NT2/D1 (cell line): ENCODE measurements around the gene PLS1.
"Not testable (repeated sequence)": the region's sequence is repeated elsewhere in the genome, so short reads cannot be mapped to it uniquely, and the experiment has no call there.

Experiments used
- DNase-seq: peaks from one replicate; pipeline ENCODE4 v3.0.0-alpha.2; 2011; ENCODE audit warnings: low read depth, low spot score
- H3K27me3 ChIP-seq: 2 replicates; pipeline ENCODE4 v1.6.0; 2011; ENCODE audit warnings: mild to moderate bottlenecking; ENCODE audit not compliant: insufficient read length, insufficient read depth
- H3K36me3 ChIP-seq: 2 replicates; pipeline ENCODE4 v1.6.1; 2011; ENCODE audit warnings: mild to moderate bottlenecking, low read length, mixed read lengths; ENCODE audit not compliant: insufficient read depth, insufficient read length
- H3K4me1 ChIP-seq: 2 replicates; pipeline ENCODE4 v1.5.1; 2011; ENCODE audit not compliant: insufficient read depth, insufficient read length
- H3K4me3 ChIP-seq: 2 replicates; pipeline ENCODE4 v1.5.1; 2011; ENCODE audit warnings: low read depth; ENCODE audit not compliant: insufficient read length
- H3K9ac ChIP-seq: 2 replicates; pipeline ENCODE4 v1.6.0; 2011; ENCODE audit warnings: low read depth; ENCODE audit not compliant: insufficient read length
- H3K9me3 ChIP-seq: 2 replicates; pipeline ENCODE4 v1.5.1; 2011; ENCODE audit warnings: mild to moderate bottlenecking, low read length; ENCODE audit not compliant: insufficient read depth
- SUZ12 ChIP-seq: IDR thresholded peaks from 2 replicates; pipeline ENCODE4 v1.6.1; 2011; ENCODE audit not compliant: insufficient read length, insufficient read depth; ENCODE audit errors: extremely low read depth
- YY1 ChIP-seq: IDR thresholded peaks from 2 replicates; pipeline ENCODE4 v1.6.1; 2011; ENCODE audit not compliant: insufficient read length, insufficient read depth
- ZNF274 ChIP-seq: IDR thresholded peaks from 2 replicates; pipeline ENCODE4 v1.6.1; 2011; ENCODE audit warnings: mild to moderate bottlenecking, low read depth, low read length

The PLS1 gene, protein sequence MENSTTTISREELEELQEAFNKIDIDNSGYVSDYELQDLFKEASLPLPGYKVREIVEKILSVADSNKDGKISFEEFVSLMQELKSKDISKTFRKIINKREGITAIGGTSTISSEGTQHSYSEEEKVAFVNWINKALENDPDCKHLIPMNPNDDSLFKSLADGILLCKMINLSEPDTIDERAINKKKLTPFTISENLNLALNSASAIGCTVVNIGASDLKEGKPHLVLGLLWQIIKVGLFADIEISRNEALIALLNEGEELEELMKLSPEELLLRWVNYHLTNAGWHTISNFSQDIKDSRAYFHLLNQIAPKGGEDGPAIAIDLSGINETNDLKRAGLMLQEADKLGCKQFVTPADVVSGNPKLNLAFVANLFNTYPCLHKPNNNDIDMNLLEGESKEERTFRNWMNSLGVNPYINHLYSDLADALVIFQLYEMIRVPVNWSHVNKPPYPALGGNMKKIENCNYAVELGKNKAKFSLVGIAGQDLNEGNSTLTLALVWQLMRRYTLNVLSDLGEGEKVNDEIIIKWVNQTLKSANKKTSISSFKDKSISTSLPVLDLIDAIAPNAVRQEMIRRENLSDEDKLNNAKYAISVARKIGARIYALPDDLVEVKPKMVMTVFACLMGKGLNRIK

DNA sequence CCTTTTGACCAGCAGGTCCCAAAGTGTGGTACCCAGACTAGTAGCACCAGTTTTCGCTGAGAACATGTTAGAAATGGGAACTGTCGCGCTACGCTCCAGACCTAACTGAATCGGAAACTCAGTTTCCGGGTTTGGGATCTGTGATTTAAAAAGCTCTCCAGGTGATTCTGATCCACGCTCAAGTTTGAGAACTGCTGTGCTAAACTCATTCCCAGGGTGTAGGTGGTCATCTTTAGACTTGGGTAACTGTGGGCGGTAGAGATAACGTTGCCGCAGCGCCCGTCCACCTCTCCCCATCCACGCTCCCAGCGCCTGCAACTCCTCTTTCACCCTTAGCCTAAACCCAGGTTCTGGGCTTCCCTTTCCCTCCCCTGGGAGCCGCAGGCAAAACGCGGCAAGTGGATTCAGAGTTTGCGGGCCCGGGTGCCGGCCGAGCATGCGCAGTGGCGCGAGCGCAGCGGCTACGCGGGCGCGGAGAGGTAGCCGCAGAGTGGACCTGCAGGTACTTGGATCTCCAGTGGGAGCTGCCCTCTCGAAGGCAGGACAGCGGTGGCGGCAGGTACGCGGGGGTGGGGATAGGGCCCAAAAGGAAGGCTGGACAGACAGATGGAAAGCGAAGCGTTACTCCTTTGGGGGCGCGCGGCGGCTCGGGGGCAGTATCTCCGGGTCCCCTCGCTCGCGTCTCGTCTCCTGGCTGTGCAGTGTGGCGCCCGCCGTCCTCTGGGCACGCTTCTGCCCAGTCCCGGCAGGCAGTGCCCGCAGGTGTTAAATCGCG is at the start of gene PLS1:
TSS of gene PLS1 (plus strand) at position 443 of the 775 bp plus-strand sequence. CDS start 67,845 bp downstream, outside the sequence.
- no peaks in the 10 kb centered on the region for H3K36me3 ChIP-seq
- no peaks in the 10 kb centered on the region for H3K4me1 ChIP-seq
- H3K9ac ChIP-seq = peak within 1 kb of the TSS; percentile 79
- H3K4me3 ChIP-seq = peak within 1 kb of the TSS; percentile 82
- H3K9me3 ChIP-seq = no peaks in the 10 kb centered on the region
- H3K27me3 ChIP-seq = peaks cover 16% of the 10 kb centered on the region
- TF ChIP-seq YY1 = no peak
- TF ChIP-seq SUZ12 = no peak
- DNase-seq = peak; percentile 77

DNA sequence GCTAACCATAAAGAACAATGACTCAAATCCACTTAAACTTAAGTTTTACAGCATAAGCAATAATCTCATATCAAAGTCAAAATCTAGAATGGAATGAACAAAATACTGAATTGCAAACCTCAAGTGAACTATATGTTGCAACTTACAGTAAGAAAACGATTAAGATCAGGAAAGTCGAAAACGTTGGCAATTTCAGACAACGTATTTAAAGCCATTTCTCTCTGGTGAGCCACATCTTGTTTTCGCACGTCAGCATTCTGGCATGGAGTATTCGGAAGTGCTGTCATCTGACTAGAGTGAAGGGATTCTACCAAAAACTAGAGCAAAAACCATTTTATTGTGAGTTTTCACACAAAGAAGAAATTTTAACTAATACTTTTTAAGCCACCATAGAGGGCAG is 46.2 kb upstream of the PLS1 start:
- Histone ChIP-seq H3K4me3 (no peak overlapping the region), H3K9me3 (0 out of 2 replicates have a peak, but pooled peaks cover 4% of the 10 kb centered on the region), H3K4me1 (no peaks in the 10 kb centered on the region), H3K27me3 (no peaks in the 10 kb centered on the region), H3K9ac (no peak overlapping the region), H3K36me3 (peaks cover 64% of the 10 kb centered on the region)
- no peak for DNase-seq
- no peak for TF ChIP-seq SUZ12

DNA sequence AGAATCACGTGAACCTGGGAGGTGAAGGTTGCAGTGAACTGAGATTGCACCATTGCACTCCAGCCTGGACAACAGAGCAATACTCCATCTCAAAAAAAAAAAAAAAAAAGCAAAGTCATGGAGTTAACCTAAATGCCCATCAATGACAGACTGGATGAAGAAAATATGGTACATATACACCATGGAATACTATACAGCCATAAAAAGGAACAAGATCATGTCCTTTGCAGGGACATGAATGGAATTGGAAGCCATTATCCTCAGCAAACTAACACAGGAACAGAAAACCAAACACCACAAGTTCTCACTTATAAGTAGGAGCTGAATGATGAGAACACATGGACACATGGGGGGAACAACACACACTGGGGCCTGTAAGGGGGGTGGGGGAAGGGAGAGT is 43.6 kb upstream of the PLS1 start:
- H3K4me1 ChIP-seq, DNase-seq, H3K4me3 ChIP-seq, H3K9ac ChIP-seq, H3K27me3 ChIP-seq, H3K9me3 ChIP-seq: not testable (repeated sequence)
- peaks cover 80% of the 10 kb centered on the region for H3K36me3 ChIP-seq

DNA sequence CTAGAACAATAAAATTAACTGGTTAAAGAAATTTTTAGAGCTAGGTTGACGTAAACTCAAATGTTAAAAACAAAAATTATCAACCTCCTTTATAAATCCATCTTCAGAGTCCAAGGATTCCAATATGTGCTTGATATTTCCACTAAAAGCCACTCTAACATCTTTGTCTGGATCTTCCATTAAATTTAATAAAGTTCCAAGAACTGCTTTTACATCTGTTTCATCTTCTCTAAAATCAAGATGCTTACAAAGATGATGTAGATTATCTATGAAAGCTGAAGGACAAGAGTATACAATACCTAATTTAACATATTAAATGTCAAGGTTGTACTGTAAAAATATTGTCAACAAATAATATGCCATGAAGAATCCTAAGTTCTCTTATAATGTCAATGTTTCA is 42.5 kb upstream of the PLS1 start:
- peaks cover 80% of the 10 kb centered on the region for H3K36me3 ChIP-seq
- DNase-seq = no peak

DNA sequence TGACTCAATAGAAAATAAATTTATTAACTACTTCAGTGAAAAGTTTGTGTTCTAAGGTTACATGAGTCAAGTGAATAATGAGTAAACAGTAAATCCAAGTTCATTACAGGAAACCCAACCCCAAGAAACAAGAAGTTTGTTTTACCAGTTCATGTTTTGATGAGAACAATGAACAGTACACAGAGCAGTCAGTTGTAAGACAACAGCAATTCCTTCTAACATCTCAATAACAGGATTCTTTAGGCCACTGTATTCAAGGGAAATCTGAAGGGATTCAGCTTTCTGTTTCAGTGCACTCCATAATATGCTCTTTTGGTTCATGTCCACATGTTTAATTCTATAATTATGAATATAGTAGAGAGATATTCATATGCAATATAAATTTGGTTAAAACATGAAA is 36.1 kb upstream of the PLS1 start:
- Histone ChIP-seq H3K9ac (no peak overlapping the region), H3K36me3 (peaks cover 71% of the 10 kb centered on the region), H3K27me3 (no peaks in the 10 kb centered on the region), H3K4me3 (no peak overlapping the region), H3K4me1 (no peaks in the 10 kb centered on the region), H3K9me3 (no peaks in the 10 kb centered on the region)
- DNase-seq = no peak
- TF ChIP-seq YY1 = no peak
- TF ChIP-seq ZNF274 = no peak
- no peak for TF ChIP-seq SUZ12

More for the DNA sequence above, 42.5 kb upstream of the PLS1 start:
- Histone ChIP-seq H3K9me3 (0 out of 2 replicates have a peak, but pooled peaks cover 4% of the 10 kb centered on the region), H3K4me1 (no peaks in the 10 kb centered on the region), H3K27me3 (no peaks in the 10 kb centered on the region), H3K4me3 (no peak overlapping the region), H3K9ac (no peak overlapping the region)
- TF ChIP-seq ZNF274 = no peak
- no peak for TF ChIP-seq YY1
- TF ChIP-seq SUZ12 = no peak

DNA sequence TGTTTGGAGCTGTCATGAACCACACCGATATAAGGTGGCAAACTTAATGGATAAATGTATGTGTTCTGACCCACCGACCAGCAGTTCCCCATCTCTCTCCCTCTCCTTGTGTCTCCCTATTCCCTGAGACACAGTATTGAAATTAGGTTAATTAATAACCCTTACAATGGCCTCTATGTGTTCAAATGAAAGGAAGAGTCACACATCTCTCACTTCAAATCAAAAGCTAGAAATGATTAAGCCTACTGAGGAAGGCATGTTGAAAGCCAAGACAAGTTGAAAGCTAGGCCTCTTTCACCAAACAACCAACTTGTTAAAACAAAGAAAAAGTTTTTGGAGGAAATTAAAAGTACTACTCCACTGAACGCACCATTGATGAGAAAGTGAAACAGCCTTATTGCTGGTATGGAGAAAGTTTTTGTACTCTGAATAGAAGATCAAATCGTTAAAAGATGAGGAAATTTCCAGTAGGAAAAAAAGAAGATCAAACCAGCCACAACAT is 32.6 kb upstream of the PLS1 start:
- Histone ChIP-seq H3K27me3 (no peaks in the 10 kb centered on the region), H3K4me1 (no peaks in the 10 kb centered on the region), H3K36me3 (peaks cover 48% of the 10 kb centered on the region), H3K9ac (no peak overlapping the region), H3K4me3 (no peak overlapping the region), H3K9me3 (no peaks in the 10 kb centered on the region)
- DNase-seq = no peak
- no peak for TF ChIP-seq SUZ12
- TF ChIP-seq YY1 = no peak
- no peak for TF ChIP-seq ZNF274

DNA sequence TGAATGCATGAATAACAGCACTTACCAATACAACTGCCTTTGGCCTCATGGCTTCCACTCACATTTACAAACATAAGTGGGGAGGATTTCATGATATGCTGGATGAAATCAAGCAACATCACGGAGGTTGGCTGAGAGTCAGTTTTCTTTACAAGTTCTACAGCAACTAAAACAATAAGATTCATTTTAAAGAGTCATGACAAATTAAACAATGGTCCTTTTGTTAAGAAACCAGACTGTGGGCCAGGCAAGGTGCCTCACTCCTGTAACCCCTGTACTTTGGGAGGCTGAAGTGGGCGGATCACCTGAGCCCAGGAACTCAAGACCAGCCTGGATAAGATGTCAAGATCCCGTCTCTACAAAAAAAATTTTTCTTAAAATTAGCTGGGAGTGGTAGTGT is 30.1 kb upstream of the PLS1 start:
- H3K36me3 ChIP-seq = peaks cover 35% of the 10 kb centered on the region
- H3K27me3 ChIP-seq = no peaks in the 10 kb centered on the region
- no peak for TF ChIP-seq ZNF274
- no peak for TF ChIP-seq SUZ12
- TF ChIP-seq YY1 = no peak
- no peaks in the 10 kb centered on the region for H3K4me1 ChIP-seq
- no peak for DNase-seq
- H3K9me3 ChIP-seq = no peaks in the 10 kb centered on the region
- no peak overlapping the region for H3K9ac ChIP-seq
- H3K4me3 ChIP-seq = no peak overlapping the region
